ENCODE results near the gene FANCE. TPM values are rescaled to one million over a fixed set of nuclear protein-coding genes. Genes with fewer than 3 reads are reported as not detected.

Gene FANCE, protein sequence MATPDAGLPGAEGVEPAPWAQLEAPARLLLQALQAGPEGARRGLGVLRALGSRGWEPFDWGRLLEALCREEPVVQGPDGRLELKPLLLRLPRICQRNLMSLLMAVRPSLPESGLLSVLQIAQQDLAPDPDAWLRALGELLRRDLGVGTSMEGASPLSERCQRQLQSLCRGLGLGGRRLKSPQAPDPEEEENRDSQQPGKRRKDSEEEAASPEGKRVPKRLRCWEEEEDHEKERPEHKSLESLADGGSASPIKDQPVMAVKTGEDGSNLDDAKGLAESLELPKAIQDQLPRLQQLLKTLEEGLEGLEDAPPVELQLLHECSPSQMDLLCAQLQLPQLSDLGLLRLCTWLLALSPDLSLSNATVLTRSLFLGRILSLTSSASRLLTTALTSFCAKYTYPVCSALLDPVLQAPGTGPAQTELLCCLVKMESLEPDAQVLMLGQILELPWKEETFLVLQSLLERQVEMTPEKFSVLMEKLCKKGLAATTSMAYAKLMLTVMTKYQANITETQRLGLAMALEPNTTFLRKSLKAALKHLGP
- total RNA-seq (2022; extraction: Qiagen RNA extraction; ENCODE audit: low read depth): 2.5 to 3.3 TPM (median 3.0 TPM) in 5 replicates

GRCh38 chr6:35452183-35453090 lies at the start of gene FANCE:
Gene FANCE (plus strand): TSS chr6:35452338. CDS start chr6:35452546, 208 bp downstream.

GRCh38 chr6:35468181-35468979 lies 16.2 kb downstream of the FANCE start, which contains the start of gene RPL10A:
Gene RPL10A (plus strand): TSS chr6:35468401. CDS start chr6:35468435, 34 bp downstream.

DNA sequence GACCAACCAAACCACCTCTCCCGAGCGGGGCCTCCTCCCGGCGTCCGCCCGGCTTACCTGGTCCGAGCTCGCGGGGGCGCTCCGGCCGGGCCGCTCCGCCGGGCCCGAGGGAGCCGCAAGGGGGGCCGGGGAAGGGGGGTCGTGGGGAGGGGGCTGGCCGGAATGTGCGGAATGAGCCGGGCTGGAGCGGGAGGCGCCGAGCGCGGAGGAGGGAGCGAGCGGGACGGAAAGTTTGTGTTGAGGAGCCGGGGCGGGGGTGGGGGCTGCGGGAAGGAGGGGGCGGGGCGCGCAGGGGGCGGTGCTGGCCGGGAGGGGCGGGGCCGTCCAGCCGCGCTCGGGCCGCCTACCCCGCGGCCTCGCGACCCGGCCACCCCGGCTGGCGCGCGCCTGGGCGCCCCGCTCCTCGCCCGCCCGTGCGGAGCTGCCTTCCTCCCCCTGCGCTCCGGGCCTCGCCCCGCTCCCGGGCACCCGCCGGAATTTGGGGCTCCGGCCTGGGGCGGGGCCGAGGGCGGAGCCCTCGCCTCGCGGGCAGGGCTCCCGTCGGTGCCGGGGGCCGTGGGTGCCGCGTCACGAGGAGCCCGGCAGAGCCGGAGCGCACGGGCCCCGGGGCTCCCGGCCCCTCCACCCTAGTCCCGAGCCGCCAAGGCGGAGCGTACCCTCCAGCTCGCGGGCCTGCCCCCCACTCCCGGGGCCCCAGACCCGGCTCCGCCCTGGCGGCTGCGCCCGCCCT lies 44.9 kb downstream of the FANCE start, which contains the start of gene TEAD3:
TSS of gene TEAD3 (minus strand) at position 239 of the 730 bp plus-strand sequence.

DNA sequence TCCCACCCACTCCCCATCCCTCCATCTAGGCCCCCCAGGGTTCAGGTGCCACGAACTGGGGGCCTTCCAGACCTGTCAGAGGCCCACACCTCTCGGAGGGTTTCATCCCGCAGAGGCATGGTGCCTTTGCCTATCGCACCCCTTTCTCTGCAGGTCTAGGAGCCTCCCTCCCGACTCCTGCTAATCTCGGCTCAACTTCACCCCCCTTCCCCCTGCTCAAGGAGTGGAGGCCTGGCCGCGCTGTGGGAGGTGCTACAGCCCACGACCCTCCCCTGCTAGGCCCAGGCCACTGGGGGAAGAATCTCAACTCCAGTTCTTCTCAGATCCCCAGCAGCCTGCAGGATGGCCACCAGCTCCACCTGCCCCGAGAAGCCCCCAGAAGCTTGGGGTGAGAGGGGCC lies 60.6 kb downstream of the FANCE start, which contains the start of gene TULP1:
TSS of gene TULP1 (minus strand) at position 157 of the 400 bp plus-strand sequence. CDS start at position 119, 38 bp downstream.

Other genes with a start within 250 kb of the FANCE start
- 0.05 to 0.07 TPM (median 0.06 TPM) in 5 replicates for gene SCUBE3, start 238.4 kb upstream of the FANCE start, total RNA-seq (2022; extraction: Qiagen RNA extraction; ENCODE audit: low read depth)
- gene ZNF76, start 192.6 kb upstream of the FANCE start, total RNA-seq (2022; extraction: Qiagen RNA extraction; ENCODE audit: low read depth): 8.8 to 11.0 TPM (median 9.5 TPM) in 5 replicates
- gene DEF6, start 154.5 kb upstream of the FANCE start, total RNA-seq (2022; extraction: Qiagen RNA extraction; ENCODE audit: low read depth): 0.03 to 0.30 TPM (median 0.08 TPM) in 3 of 5 replicates, not detected in the others
- 5.0 to 7.0 TPM (median 5.9 TPM) in 5 replicates for gene PPARD, start 109.8 kb upstream of the FANCE start, total RNA-seq (2022; extraction: Qiagen RNA extraction; ENCODE audit: low read depth)
- 1,465 to 1,587 TPM (median 1,503 TPM) in 5 replicates for gene RPL10A, start 16.1 kb downstream of the FANCE start, total RNA-seq (2022; extraction: Qiagen RNA extraction; ENCODE audit: low read depth)
- gene TEAD3, start 44.7 kb downstream of the FANCE start, total RNA-seq (2022; extraction: Qiagen RNA extraction; ENCODE audit: low read depth): 4.2 to 6.2 TPM (median 5.7 TPM) in 5 replicates
- gene TULP1, start 60.6 kb downstream of the FANCE start, total RNA-seq (2022; extraction: Qiagen RNA extraction; ENCODE audit: low read depth): not detected in 5 replicates
- gene FKBP5, start 236.6 kb downstream of the FANCE start, total RNA-seq (2022; extraction: Qiagen RNA extraction; ENCODE audit: low read depth): 9.2 to 11.2 TPM (median 10.6 TPM) in 5 replicates

All from A549 treated with DMSO at 1 μM for 4 hours (cell line).